GM19099 (cell line): ENCODE data around the gene TTLL3.

ENCODE experiments used
- POLR2A ChIP-seq: IDR thresholded peaks from 3 replicates; pipeline ENCODE4 v1.6.1; 2011; ENCODE audit warnings: low read depth; ENCODE audit not compliant: insufficient read length; ENCODE audit errors: extremely low read depth

The TTLL3 gene

DNA sequence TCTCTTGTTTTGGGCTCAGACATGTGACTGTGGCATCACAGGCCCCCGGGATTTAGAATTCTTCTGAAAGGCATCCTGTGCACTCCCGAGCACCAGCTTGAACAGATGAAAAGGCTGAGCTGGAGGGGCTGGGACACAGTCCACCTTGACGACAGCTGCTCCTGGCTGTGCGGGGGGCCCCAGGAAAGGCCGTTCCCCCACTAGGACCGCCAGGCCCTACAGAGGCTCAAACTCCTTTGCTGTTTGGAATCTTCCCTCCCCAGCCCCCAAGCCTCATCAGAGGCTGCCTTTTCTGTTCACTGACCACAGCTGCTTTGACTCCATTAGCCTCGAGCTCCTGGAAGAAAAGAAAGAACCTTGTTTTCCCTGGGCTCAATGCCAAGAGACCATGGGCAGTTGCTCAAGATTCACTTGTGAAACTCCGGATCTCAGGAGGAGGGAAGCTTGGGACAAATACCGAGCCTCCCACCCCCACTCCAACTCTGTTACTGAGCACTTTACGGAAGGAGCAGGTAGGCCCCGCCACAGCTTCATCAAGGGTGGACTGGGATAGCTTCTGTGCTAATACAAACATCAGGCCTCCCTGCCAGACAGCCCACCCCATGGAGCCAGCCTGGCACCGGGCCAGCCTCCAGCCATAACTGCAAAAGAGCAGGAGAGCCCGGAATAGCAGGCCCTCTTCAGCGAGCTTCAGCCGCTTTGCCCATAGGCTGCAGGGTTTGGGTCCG lies 54.3 kb downstream of the TTLL3 start:
- TF ChIP-seq POLR2A: no peak

DNA sequence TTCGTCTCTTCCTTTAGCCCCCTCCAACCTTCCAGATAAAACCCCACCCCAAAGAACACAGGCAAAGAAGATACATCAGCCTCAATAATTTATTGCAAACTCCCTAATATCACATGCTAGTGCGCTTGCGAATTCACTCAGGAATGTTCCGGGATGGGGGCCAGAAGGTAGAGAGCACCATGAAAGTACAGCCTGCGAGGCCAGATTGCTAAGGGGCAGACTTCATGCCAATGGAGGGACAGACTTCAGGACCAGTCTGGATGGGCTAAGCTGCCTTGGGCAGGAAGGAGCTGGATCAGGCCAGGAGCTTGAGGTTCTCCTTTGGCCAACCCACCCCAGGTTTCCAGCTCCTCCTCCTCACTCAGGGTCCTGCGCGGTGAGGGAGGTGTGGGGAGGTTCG lies 56.6 kb downstream of the TTLL3 start:
- TF ChIP-seq POLR2A: no peak

GRCh38 chr3:9867106-9867505 lies 57.0 kb downstream of the TTLL3 start:
- TF ChIP-seq POLR2A: no peak

DNA sequence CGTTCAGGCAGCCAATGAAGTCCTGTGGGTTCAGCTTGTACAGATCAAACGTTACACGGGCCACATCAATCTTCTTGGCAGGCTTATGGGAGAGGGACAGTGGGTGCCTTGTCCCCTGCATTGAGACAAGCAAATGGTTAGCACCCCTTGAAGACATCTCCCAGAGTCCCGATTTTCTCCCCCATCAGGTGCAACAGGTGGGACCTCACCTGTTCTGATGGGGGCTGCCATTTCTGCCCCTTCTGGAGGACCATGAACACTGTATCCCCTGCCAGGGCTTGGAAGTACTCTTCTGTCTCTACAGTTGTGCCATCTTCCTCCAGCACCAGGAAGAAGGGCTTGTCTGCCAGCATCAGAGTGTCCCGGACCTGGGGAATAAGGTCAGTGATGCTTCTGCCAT lies 59.9 kb downstream of the TTLL3 start:
- TF ChIP-seq POLR2A: no peak

GRCh38 chr3:9870978-9871377 lies 60.9 kb downstream of the TTLL3 start:
- TF ChIP-seq POLR2A: no peak

- TF ChIP-seq POLR2A: no peak
Observed at GRCh38 chr3:9875448-9875847, 65.4 kb downstream of the TTLL3 start.

DNA sequence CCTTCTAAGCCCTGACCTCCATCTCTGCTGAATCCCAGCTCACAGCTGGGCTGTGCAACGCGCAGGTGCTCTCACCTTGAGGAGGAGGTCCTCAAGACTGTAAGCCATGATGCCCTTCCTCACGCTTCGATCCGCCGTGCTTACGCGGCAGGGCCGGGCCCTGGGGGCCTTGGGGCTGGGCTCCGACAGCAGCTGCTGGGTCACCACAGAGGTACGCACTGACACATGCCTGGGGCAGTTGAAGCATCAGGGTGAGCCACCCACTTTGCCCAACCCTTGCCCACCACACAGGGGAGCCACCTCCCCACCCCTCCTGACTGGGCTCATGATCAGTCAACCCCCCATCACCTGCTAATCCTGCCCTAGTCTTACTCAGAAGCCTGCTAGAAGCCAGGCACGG lies 66.9 kb downstream of the TTLL3 start:
- no peak for TF ChIP-seq POLR2A

GRCh38 chr3:9878700-9879099 lies 68.6 kb downstream of the TTLL3 start:
- no peak for TF ChIP-seq POLR2A

DNA sequence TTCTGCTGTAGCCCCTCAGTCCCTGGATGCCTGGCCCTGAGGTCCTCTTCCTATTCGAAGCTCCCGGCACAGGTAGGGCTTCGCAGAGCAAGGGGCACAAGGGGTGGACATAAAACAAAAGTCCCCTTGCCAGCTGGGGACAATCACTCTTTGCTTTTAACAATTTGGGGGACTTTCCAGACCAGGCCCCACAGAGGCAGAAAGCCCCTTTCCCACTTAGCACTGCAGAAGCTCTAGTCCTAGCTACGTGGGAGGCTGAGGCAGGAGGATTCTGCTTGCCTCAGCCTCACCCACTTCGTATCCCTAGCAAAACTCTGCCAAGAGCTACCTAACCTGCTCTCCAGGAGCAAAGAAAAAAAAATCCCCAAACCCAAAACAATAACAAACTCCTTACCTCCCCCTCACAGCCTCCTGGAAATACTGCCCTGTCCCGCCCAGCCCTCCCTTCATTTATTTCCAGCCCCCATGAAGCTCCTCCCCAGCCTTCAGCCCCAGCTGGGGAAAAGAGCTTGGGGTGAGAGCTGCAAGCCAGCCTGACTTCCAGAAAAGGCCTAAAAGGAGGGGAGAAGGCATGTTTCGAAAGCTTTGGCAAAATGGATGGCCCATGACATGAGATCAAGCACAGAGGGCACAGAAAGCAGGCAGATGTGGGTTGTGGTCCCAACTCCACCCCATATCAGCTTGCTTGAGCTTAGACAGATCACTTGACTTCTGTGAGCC lies 69.9 kb downstream of the TTLL3 start, which contains the start of gene CIDEC:
Gene CIDEC (minus strand): TSS at position 424 of the 720 bp plus-strand sequence. CDS start 1,767 bp downstream, outside the sequence.
- no peak for TF ChIP-seq POLR2A

DNA sequence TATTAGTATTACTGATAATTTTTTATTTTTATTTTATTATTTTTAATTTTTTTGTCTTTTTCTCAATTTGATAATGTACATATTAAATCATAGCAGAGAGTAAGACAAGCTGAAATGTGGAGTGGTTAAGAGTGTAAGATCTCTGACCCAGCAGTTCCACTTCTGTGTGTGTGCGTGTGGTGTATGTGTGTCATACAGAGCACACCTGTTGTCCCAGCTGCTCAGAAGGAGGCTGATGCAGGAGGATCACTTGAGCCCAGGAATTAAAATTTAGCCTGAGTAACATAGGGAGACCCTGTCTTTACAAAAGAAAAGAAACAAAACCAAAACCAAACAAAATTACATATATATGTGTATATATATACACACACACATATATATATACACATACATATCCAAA lies 71.4 kb downstream of the TTLL3 start:
- no peak for TF ChIP-seq POLR2A

- TF ChIP-seq POLR2A: no peak
Observed at GRCh38 chr3:9883706-9884554, 73.9 kb downstream of the TTLL3 start.

- no peak for TF ChIP-seq POLR2A
Observed at GRCh38 chr3:9884555-9885165, 74.6 kb downstream of the TTLL3 start.
